ENCODE results near the gene TET2. TPM values are rescaled to one million over a fixed set of nuclear protein-coding genes. Genes with fewer than 3 reads are reported as not detected.

TET2 gene
- total RNA-seq, 3 donors from 2014 or later (not counting 1 experiment from before 2014, with no cell fraction given): 80.0 to 91.6 (median 82.8) TPM

DNA sequence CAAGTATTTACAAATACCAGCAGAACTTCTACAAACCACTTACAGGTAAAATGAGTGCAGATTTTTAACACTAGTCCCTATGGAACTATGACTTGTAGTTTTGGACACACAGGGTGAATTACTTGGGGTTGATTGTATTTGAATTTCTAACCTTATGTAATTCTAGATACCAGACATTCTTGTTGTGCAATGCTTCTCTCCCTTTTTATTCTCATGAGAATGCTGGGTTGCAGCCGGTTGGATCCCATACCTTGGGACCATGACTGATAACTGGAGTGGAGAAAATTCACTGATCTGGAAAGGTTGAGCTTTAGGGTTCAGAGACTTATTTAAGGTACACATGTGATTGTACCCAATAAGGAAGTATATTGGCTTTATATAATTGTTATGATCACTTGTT, 8.8 kb downstream of the TET2 start:
- TF ChIP-seq, protein P1, sequence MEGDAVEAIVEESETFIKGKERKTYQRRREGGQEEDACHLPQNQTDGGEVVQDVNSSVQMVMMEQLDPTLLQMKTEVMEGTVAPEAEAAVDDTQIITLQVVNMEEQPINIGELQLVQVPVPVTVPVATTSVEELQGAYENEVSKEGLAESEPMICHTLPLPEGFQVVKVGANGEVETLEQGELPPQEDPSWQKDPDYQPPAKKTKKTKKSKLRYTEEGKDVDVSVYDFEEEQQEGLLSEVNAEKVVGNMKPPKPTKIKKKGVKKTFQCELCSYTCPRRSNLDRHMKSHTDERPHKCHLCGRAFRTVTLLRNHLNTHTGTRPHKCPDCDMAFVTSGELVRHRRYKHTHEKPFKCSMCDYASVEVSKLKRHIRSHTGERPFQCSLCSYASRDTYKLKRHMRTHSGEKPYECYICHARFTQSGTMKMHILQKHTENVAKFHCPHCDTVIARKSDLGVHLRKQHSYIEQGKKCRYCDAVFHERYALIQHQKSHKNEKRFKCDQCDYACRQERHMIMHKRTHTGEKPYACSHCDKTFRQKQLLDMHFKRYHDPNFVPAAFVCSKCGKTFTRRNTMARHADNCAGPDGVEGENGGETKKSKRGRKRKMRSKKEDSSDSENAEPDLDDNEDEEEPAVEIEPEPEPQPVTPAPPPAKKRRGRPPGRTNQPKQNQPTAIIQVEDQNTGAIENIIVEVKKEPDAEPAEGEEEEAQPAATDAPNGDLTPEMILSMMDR (IDR thresholded peaks at IDR 0.05): no peak
- no peaks in the 10 kb centered on the region for H3K36me3 ChIP-seq (ENCODE audit: control insufficient read depth, insufficient read depth, low read length)
- H3K27ac ChIP-seq (ENCODE audit: low read length): no peak overlapping the region
- DNase-seq: no peak
- no peaks in the 10 kb centered on the region for H3K27me3 ChIP-seq (ENCODE audit: control insufficient read depth, insufficient read depth, low read length)
- peaks cover 7% of the 10 kb centered on the region for H3K4me1 ChIP-seq (ENCODE audit: control insufficient read depth, insufficient read depth, low read length)
- no peaks in the 10 kb centered on the region for H3K9me3 ChIP-seq (ENCODE audit: control insufficient read depth, insufficient read depth, low read length)
- H3K4me3 ChIP-seq (ENCODE audit: low read length): no peak overlapping the region
- H3K36me3 Mint-ChIP-seq: no peaks in the 10 kb centered on the region
- no peaks in the 10 kb centered on the region for H3K9me3 Mint-ChIP-seq
- H3K4me1 Mint-ChIP-seq: peaks cover 61 to 64% of the 10 kb centered on the region in 2 donors
- intact Hi-C loops (cut with micrococcal nuclease): no loop called here
- no peaks in the 10 kb centered on the region for H3K27me3 Mint-ChIP-seq (ENCODE audit: low read depth in 2 of 2)
- 83% methylated on average over 1 of the region's 1 CpG for WGBS (ENCODE audit: insufficient coverage)
- H3K27ac Mint-ChIP-seq: peak overlapping the region in 1 of 2 donors; percentile 45
- no peak overlapping the region for H3K4me3 Mint-ChIP-seq
- ATAC-seq: no peak

DNA sequence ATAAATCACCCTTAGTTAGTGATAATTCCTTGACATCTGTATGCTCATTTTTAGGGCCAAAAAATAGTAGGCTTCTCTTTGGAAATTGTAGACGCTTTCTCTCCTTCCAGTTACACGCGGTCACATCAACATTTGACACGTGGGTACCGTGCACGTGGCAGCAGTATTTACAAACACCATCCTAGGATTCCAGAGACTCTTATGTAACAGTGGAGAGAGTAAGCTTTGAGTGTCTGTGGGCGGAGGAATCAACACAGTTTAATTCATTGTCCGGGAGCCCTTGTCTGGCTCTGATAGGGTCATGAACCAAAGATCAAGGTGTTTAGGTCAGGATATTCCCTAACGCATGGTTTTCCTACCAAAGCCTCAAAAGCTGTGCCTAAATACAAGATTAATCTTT, 12.2 kb downstream of the TET2 start:
- peaks cover 61 to 63% of the 10 kb centered on the region in 2 donors for H3K4me1 Mint-ChIP-seq
- H3K9me3 Mint-ChIP-seq: no peaks in the 10 kb centered on the region
- no peaks in the 10 kb centered on the region for H3K36me3 Mint-ChIP-seq
- Histone ChIP-seq H3K9me3 (ENCODE audit: control insufficient read depth, insufficient read depth, low read length) (no peaks in the 10 kb centered on the region), H3K4me1 (ENCODE audit: control insufficient read depth, insufficient read depth, low read length) (peaks cover 7% of the 10 kb centered on the region), H3K36me3 (ENCODE audit: control insufficient read depth, insufficient read depth, low read length) (no peaks in the 10 kb centered on the region), H3K4me3 (ENCODE audit: low read length) (no peak overlapping the region), H3K27me3 (ENCODE audit: control insufficient read depth, insufficient read depth, low read length) (no peaks in the 10 kb centered on the region), H3K27ac (ENCODE audit: low read length) (no peak overlapping the region)
- no peak for ATAC-seq
- no peak overlapping the region for H3K4me3 Mint-ChIP-seq
- no peak overlapping the region for H3K27ac Mint-ChIP-seq
- 88% methylated on average over 5 of the region's 9 CpGs for WGBS (ENCODE audit: insufficient coverage)
- H3K27me3 Mint-ChIP-seq (ENCODE audit: low read depth in 2 of 2): no peaks in the 10 kb centered on the region
- no peak for DNase-seq
- intact Hi-C loops (cut with micrococcal nuclease): no loop called here
- TF ChIP-seq, protein P1 (IDR thresholded peaks at IDR 0.05): no peak

DNA sequence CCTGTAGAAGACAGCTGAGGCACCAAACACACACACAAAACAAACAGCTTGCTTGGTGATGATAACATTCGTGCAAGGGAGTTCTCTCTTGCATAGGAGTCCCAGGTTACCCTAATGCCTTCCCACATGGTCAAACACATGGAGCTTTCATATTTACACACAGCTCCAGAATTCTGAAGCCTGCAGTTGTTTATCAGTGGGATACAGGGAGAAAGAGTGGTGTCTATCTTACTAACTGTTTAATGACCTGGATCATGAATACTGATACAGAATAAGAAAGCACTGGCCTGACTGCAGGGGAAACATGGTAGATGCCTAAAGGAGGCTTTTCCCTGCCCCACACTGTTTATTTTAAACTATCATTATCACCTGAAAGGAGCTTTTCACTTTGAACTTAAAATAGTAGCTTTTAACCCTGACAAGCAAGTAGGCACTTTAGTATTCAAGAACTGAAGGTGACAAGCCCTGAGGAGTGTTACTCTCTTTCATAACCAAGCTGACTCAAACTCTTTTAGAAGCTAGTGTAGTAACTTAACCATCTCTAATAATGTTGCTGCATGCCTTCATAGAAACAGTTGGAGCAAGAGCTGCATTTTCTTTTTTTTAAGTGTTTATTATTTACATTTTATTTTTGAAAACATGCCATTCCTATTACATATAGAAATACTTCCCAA, 15.6 kb downstream of the TET2 start:
- Histone ChIP-seq H3K9me3 (ENCODE audit: control insufficient read depth, insufficient read depth, low read length) (no peaks in the 10 kb centered on the region), H3K4me1 (ENCODE audit: control insufficient read depth, insufficient read depth, low read length) (no peaks in the 10 kb centered on the region), H3K27ac (ENCODE audit: low read length) (no peak overlapping the region), H3K36me3 (ENCODE audit: control insufficient read depth, insufficient read depth, low read length) (no peaks in the 10 kb centered on the region), H3K27me3 (ENCODE audit: control insufficient read depth, insufficient read depth, low read length) (no peaks in the 10 kb centered on the region), H3K4me3 (ENCODE audit: low read length) (no peak overlapping the region)
- no peaks in the 10 kb centered on the region for H3K36me3 Mint-ChIP-seq
- intact Hi-C loops (cut with micrococcal nuclease): no loop called here
- TF ChIP-seq, protein P1 (IDR thresholded peaks at IDR 0.05): no peak
- peaks cover 39 to 42% of the 10 kb centered on the region in 2 donors for H3K4me1 Mint-ChIP-seq
- H3K4me3 Mint-ChIP-seq: no peak overlapping the region
- WGBS (ENCODE audit: insufficient coverage): 91% methylated on average over 1 of the region's 1 CpG
- ATAC-seq: no peak
- no peaks in the 10 kb centered on the region for H3K27me3 Mint-ChIP-seq (ENCODE audit: low read depth in 2 of 2)
- no peak overlapping the region for H3K27ac Mint-ChIP-seq
- DNase-seq: no peak
- H3K9me3 Mint-ChIP-seq: no peaks in the 10 kb centered on the region

DNA sequence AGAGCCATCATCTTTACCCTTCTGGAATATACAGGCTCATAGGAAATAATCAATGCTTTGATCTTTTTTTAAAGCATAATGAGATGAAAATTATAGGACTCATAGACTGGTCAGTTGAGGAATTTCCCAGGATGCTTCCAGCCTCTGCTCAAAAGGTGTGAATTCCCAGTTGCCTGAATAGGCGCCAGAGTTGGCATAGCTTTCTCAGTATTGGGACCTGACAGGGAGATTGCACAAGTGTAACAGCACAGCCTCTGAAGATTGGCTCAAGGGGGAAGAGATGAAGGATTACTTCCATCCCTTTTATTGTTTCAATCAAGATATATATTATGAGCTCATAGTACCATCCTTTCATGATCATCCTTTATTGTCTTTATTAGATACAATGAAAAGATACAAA, 17.9 kb downstream of the TET2 start:
- WGBS (ENCODE audit: insufficient coverage): 100% methylated on average over 1 of the region's 1 CpG
- no peak overlapping the region for H3K4me3 Mint-ChIP-seq
- Histone ChIP-seq H3K4me3 (ENCODE audit: low read length) (no peak overlapping the region), H3K27ac (ENCODE audit: low read length) (no peak overlapping the region), H3K36me3 (ENCODE audit: control insufficient read depth, insufficient read depth, low read length) (no peaks in the 10 kb centered on the region), H3K4me1 (ENCODE audit: control insufficient read depth, insufficient read depth, low read length) (no peaks in the 10 kb centered on the region), H3K9me3 (ENCODE audit: control insufficient read depth, insufficient read depth, low read length) (no peaks in the 10 kb centered on the region), H3K27me3 (ENCODE audit: control insufficient read depth, insufficient read depth, low read length) (no peaks in the 10 kb centered on the region)
- no peak for DNase-seq
- H3K4me1 Mint-ChIP-seq: peaks cover 50 to 53% of the 10 kb centered on the region in 2 donors
- no peaks in the 10 kb centered on the region for H3K9me3 Mint-ChIP-seq
- ATAC-seq: no peak
- no peaks in the 10 kb centered on the region for H3K27me3 Mint-ChIP-seq (ENCODE audit: low read depth in 2 of 2)
- peak overlapping the region in 1 of 2 donors; percentile 10 for H3K27ac Mint-ChIP-seq
- intact Hi-C loops (cut with micrococcal nuclease): no loop called here
- TF ChIP-seq, protein P1 (IDR thresholded peaks at IDR 0.05): no peak
- H3K36me3 Mint-ChIP-seq: no peaks in the 10 kb centered on the region
